Upper lobe of left lung (tissue), 6 donors: ENCODE data around the gene DCAF15. TPM values are rescaled to one million over a fixed set of nuclear protein-coding genes. Genes with fewer than 3 reads are reported as not detected.

Source experiments
- ATAC-seq, 2 donors: fragments of 200-7000 bp; cut with Tn5 transposase; one replicate each; pipeline ENCODE4 v1.9.1; 2022; ENCODE audit warnings: mild to moderate bottlenecking in 2 of 2, moderate library complexity in 2 of 2; ENCODE audit not compliant: low FRiP score in 2 of 2
- DNase-seq, 2 donors: peaks; one replicate each; pipeline ENCODE4 v3.0.0-alpha.2; 2019 to 2020
- H3K27ac ChIP-seq, 4 donors: fragments of 200-600 bp; sonication (generic); one replicate each; pipeline ENCODE4 v1.5.1; 2016 to 2019
- H3K27me3 ChIP-seq, 4 donors: fragments of 200-600 bp; sonication (generic); one replicate each; pipeline ENCODE4 v1.5.1; 2017 to 2019
- H3K36me3 ChIP-seq, 4 donors: fragments of 200-600 bp; sonication (generic); one replicate each; pipeline ENCODE4 v1.5.1; 2016 to 2019
- H3K4me1 ChIP-seq, 4 donors: fragments of 200-600 bp; sonication (generic); one replicate each; pipeline ENCODE4 v1.5.1; 2018 to 2019
- H3K4me3 ChIP-seq, 4 donors: fragments of 200-600 bp; sonication (generic); one replicate each; pipeline ENCODE4 v1.5.1; 2017 to 2019; ENCODE audit warnings: mild to moderate bottlenecking in 2 of 4, moderate library complexity in 1 of 4
- H3K9me3 ChIP-seq, 4 donors: fragments of 200-600 bp; sonication (generic); one replicate each; pipeline ENCODE4 v1.5.1; 2018 to 2019
- EP300 ChIP-seq, 4 donors: sonication (generic); formaldehyde crosslinking; IDR thresholded peaks; one replicate each; pipeline ENCODE4 v1.5.1; 2017; ENCODE audit warnings: antibody characterized with exemption in 4 of 4, control low read depth in 2 of 4
- POLR2A ChIP-seq, 4 donors: fragments of 450-650 bp; IDR thresholded peaks; one replicate each; pipeline ENCODE4 v1.5.1; 2016 to 2017; ENCODE audit warnings: antibody characterized with exemption in 4 of 4, mild to moderate bottlenecking in 2 of 4
- POLR2AphosphoS5 ChIP-seq, 2 donors: sonication (generic); formaldehyde crosslinking; IDR thresholded peaks; one replicate each; pipeline ENCODE4 v1.5.1; 2017; ENCODE audit warnings: antibody characterized with exemption in 2 of 2
- WGBS, 2 donors: methylation state at CpG; one replicate each; pipeline ENCODE4 v1.1.5; 2017 to 2018; 5-methylcytosine and 5-hydroxymethylcytosine counted together
- total RNA-seq, 6 donors: library from RNA; depleted of rRNA in 4 of 6; stranded (reverse); fragments of >200 nt in 4 of 6; gene quantifications; one replicate each; pipeline versions ENCODE4 v1.1.0 to v1.2.1, GENCODE V29; 2016 to 2021
- TF ChIP-seq, protein P1 (sequence below), 6 experiments: fragments of 450-650 bp in 4 of 6; fragments of 200-600 bp in 2 of 6; sonication (generic) in 2 of 6; IDR thresholded peaks; one replicate each; pipeline ENCODE4 v1.5.1; 2016 to 2019; ENCODE audit warnings: antibody characterized with exemption in 6 of 6
- donor health status: DM: no; HTN: no; CAD: no; lungs with moderate emphysema.
- donor health status: DM: no; HTN: yes; CAD: no; lungs with severe emphysema.

Gene DCAF15
- total RNA-seq, 6 donors from 2014 or later: 20.5 to 51.3 (median 39.0) TPM

DNA sequence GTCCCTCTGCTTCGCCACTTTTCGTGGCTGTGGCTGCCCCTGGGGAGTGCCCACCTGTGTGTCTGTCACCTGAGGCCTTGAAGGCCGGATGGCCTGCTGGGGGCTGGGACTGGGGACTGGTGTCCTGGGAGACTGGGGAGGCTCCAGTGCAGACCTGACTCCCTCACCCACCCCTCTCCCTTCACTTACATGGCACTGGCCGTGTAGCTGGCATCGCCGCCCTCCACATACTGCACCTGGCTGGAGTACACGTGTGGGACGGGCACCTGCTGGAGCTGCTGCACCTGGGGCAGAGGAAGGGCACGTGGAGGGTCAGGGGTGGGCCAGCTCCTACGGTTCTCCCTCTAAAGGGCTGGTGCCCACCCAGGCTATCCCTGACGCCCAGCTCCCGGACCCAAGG is 25.5 kb downstream of the DCAF15 start:
- Histone ChIP-seq H3K4me1 (peaks cover 12 to 23% (median 17%) of the 10 kb centered on the region in 4 donors), H3K9me3 (no peaks in the 10 kb centered on the region), H3K4me3 (no peak overlapping the region), H3K27ac (peak overlapping the region; percentile 66 to 85 (median 82)), H3K36me3 (peaks cover under 1 to 37% (median 18%) of the 10 kb centered on the region in 4 donors), H3K27me3 (no peaks in the 10 kb centered on the region)
- ATAC-seq: no peak
- WGBS, 2 donors: 77% methylated on average over 6 of the region's 12 CpGs; no CpG with 5 or more reads in 1 of the 2 donors
- TF ChIP-seq POLR2AphosphoS5 (IDR thresholded peaks at IDR 0.05) (no peak), POLR2A (IDR thresholded peaks at IDR 0.05) (no peak), EP300 (IDR thresholded peaks at IDR 0.05) (no peak)
- TF ChIP-seq, protein P1, sequence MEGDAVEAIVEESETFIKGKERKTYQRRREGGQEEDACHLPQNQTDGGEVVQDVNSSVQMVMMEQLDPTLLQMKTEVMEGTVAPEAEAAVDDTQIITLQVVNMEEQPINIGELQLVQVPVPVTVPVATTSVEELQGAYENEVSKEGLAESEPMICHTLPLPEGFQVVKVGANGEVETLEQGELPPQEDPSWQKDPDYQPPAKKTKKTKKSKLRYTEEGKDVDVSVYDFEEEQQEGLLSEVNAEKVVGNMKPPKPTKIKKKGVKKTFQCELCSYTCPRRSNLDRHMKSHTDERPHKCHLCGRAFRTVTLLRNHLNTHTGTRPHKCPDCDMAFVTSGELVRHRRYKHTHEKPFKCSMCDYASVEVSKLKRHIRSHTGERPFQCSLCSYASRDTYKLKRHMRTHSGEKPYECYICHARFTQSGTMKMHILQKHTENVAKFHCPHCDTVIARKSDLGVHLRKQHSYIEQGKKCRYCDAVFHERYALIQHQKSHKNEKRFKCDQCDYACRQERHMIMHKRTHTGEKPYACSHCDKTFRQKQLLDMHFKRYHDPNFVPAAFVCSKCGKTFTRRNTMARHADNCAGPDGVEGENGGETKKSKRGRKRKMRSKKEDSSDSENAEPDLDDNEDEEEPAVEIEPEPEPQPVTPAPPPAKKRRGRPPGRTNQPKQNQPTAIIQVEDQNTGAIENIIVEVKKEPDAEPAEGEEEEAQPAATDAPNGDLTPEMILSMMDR (IDR thresholded peaks at IDR 0.05): no peak
- no peak for DNase-seq

DNA sequence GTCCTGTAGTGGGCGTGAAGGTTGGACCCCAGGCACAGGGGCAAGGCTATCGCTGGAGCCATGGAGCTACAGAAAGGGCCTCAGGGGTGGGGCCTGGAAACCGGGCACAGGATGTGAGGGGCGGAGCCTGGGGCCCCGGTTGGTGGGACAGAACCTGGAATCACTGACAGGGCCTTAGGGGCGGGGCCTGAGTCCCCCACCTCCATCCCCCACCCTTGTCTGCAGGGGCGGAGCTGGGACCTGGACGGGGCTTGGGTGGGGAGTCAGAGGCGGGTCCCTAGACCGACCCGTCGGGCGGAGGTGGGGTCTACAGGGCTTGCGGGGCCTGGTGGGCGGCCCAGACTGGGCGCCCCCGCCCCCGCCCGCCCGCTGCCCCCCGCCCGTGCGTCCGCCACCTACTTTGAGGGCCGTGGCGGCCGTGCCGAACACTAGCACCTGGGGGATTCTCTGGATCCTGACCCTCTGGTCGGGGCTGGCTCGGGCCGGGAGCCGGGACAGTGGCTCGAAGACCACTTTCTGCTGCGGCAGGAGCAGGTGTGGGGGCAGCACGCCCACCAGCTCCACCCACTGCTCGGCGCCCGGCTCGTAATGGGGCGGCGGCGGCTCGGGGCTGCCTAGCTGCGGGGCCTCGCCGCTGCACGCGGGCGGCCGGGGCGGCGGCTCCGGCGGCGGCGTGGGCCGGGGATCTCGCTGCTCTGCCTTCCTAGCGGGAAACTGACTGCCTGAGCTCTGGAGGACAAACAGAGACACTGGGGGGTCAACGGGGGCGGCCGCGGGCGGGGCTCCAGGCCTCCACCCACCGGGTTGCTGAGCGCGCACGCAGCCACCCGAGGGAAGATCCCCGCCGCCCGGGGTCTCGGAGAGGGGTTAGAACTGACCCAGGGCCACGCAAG is 26.3 kb downstream of the DCAF15 start:
- TF ChIP-seq POLR2A (IDR thresholded peaks at IDR 0.05) (peak in 1 of 4 donors; percentile 44), POLR2AphosphoS5 (IDR thresholded peaks at IDR 0.05) (peak in 1 of 2 donors; percentile 38), EP300 (IDR thresholded peaks at IDR 0.05) (no peak)
- TF ChIP-seq, protein P1 (IDR thresholded peaks at IDR 0.05): peak in 1 of 6 experiments; percentile 27
- 17 to 24% methylated on average over 6 to 46 of the region's 74 CpGs for WGBS, 2 donors
- Histone ChIP-seq H3K27me3 (no peaks in the 10 kb centered on the region), H3K4me1 (peaks cover 12 to 23% (median 17%) of the 10 kb centered on the region in 4 donors), H3K36me3 (peaks cover 0 to 34% (median 16%) of the 10 kb centered on the region in 4 donors), H3K27ac (peak overlapping the region; percentile 66 to 85 (median 82)), H3K4me3 (peak overlapping the region; percentile 14 to 63 (median 52)), H3K9me3 (no peaks in the 10 kb centered on the region)
- ATAC-seq (peak; percentile 75 to 83), DNase-seq (peak; percentile 85 to 90)

DNA sequence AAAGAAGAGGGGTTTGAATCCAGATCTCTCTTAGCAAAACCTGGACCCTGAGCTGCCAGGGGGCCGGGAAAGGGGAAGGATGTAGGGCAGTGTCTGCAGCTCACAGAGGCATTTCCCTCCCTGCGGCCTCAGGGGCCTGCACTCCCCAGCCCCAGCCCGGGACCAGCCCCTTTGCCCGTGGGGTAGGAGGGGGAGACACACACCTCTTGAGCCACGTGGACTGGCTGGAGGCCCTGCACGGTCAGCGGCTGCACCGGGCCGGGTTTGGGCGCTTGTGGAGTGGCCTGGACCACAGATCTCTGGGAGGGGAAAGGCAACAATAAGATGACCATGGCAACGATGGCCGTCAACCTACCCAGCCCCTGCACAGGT is 26.9 kb downstream of the DCAF15 start:
- peak; percentile 6 for ATAC-seq
- peak overlapping the region in 3 of 4 donors; percentile 50 to 63 (median 53) for H3K4me3 ChIP-seq
- peaks cover 0 to 34% (median 13%) of the 10 kb centered on the region in 4 donors for H3K36me3 ChIP-seq
- H3K9me3 ChIP-seq: no peaks in the 10 kb centered on the region
- TF ChIP-seq POLR2A (IDR thresholded peaks at IDR 0.05) (no peak), POLR2AphosphoS5 (IDR thresholded peaks at IDR 0.05) (no peak), EP300 (IDR thresholded peaks at IDR 0.05) (no peak)
- TF ChIP-seq, protein P1 (IDR thresholded peaks at IDR 0.05): no peak
- 47% methylated on average over 3 of the region's 12 CpGs; no CpG with 5 or more reads in 1 of the 2 donors for WGBS, 2 donors
- peak overlapping the region; percentile 66 to 85 (median 82) for H3K27ac ChIP-seq
- DNase-seq: peak in 1 of 2 donors; percentile 77
- no peaks in the 10 kb centered on the region for H3K27me3 ChIP-seq
- peaks cover 12 to 23% (median 17%) of the 10 kb centered on the region in 4 donors for H3K4me1 ChIP-seq

DNA sequence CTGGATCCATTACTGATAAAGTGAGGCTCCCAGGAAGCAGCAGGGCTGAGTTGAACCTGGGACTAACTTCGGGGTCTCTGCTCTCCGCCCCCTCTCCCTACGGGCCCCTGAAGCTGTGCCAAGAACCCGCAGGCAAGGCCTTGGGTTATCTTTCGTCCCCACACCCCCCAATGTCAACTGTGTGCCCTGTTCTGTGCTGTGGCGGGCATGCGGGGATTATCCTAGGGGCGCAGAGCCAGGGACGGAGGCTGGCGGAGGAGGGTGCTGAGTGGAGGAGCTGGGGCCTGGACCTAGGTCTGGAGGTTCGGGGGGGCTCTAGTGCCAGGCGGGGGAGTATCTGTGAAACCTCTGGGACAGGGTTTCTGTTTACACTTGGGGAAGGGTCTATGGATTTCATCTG is 27.4 kb downstream of the DCAF15 start:
- Histone ChIP-seq H3K36me3 (peaks cover 0 to 34% (median 12%) of the 10 kb centered on the region in 4 donors), H3K27ac (peak overlapping the region in 2 of 4 donors; percentile 80 to 85), H3K9me3 (no peaks in the 10 kb centered on the region), H3K4me3 (peak overlapping the region in 1 of 4 donors; percentile 50), H3K27me3 (no peaks in the 10 kb centered on the region), H3K4me1 (peaks cover 12 to 24% (median 20%) of the 10 kb centered on the region in 4 donors)
- ATAC-seq: no peak
- DNase-seq: no peak
- TF ChIP-seq EP300 (IDR thresholded peaks at IDR 0.05) (no peak), POLR2AphosphoS5 (IDR thresholded peaks at IDR 0.05) (no peak), POLR2A (IDR thresholded peaks at IDR 0.05) (no peak)
- TF ChIP-seq, protein P1 (IDR thresholded peaks at IDR 0.05): no peak
- WGBS, 2 donors: 78 to 90% methylated on average over 12 of the region's 12 CpGs
